ENCODE data around the gene ZNF397. TPM values are rescaled to one million over a fixed set of nuclear protein-coding genes. Genes with fewer than 3 reads are reported as not detected.

The ZNF397 gene
- polyA plus RNA-seq, 1 donor from 2014 or later = 58.7 TPM

GRCh38 chr18:35291166-35291565 lies 50.3 kb downstream of the ZNF397 start:
- Histone ChIP-seq H2AFZ (ENCODE audit: low read depth, low read length) (no peak overlapping the region), H3K36me3 (ENCODE audit: insufficient read depth, low read length) (no peaks in the 10 kb centered on the region), H3F3A (ENCODE audit: insufficient read depth, low read length, poor library complexity, severe bottlenecking) (no peaks in the 10 kb centered on the region), H3K79me2 (replicated peaks; ENCODE audit: insufficient read depth, low read length) (peaks cover 39% of the 10 kb centered on the region), H3K27ac (ENCODE audit: low read length) (peak overlapping the region; percentile 88), H3K9me2 (ENCODE audit: insufficient read depth, low read length) (no peaks in the 10 kb centered on the region), H3K4me2 (ENCODE audit: low read length) (peak overlapping the region; percentile 70), H3K9me3 (ENCODE audit: low read length) (no peaks in the 10 kb centered on the region), H3K4me3 (ENCODE audit: low read length) (peak overlapping the region; percentile 76), H4K20me1 (ENCODE audit: insufficient read depth) (no peaks in the 10 kb centered on the region), H3K9ac (ENCODE audit: low read length) (peak overlapping the region; percentile 91), H3K27me3 (ENCODE audit: insufficient read depth, low read depth, low read length) (no peaks in the 10 kb centered on the region)
- TF ChIP-seq TAF1 (IDR thresholded peaks at IDR 0.05; ENCODE audit: low read depth) (no peak), EP300 (conservative IDR thresholded peaks at IDR 0.05; ENCODE audit: poor library complexity, severe bottlenecking) (no peak), SMC3 (conservative IDR thresholded peaks at IDR 0.05; ENCODE audit: poor library complexity) (no peak), POLR2AphosphoS5 (IDR thresholded peaks at IDR 0.05) (no peak), MXI1 (conservative IDR thresholded peaks at IDR 0.05; ENCODE audit: poor library complexity, severe bottlenecking) (no peak), RAD21 (conservative IDR thresholded peaks at IDR 0.05) (no peak), EZH2 (IDR thresholded peaks at IDR 0.05; ENCODE audit: borderline replicate concordance, insufficient read depth, low read length, poor library complexity, severe bottlenecking) (no peak)
- TF ChIP-seq, protein P1, sequence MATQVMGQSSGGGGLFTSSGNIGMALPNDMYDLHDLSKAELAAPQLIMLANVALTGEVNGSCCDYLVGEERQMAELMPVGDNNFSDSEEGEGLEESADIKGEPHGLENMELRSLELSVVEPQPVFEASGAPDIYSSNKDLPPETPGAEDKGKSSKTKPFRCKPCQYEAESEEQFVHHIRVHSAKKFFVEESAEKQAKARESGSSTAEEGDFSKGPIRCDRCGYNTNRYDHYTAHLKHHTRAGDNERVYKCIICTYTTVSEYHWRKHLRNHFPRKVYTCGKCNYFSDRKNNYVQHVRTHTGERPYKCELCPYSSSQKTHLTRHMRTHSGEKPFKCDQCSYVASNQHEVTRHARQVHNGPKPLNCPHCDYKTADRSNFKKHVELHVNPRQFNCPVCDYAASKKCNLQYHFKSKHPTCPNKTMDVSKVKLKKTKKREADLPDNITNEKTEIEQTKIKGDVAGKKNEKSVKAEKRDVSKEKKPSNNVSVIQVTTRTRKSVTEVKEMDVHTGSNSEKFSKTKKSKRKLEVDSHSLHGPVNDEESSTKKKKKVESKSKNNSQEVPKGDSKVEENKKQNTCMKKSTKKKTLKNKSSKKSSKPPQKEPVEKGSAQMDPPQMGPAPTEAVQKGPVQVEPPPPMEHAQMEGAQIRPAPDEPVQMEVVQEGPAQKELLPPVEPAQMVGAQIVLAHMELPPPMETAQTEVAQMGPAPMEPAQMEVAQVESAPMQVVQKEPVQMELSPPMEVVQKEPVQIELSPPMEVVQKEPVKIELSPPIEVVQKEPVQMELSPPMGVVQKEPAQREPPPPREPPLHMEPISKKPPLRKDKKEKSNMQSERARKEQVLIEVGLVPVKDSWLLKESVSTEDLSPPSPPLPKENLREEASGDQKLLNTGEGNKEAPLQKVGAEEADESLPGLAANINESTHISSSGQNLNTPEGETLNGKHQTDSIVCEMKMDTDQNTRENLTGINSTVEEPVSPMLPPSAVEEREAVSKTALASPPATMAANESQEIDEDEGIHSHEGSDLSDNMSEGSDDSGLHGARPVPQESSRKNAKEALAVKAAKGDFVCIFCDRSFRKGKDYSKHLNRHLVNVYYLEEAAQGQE (IDR thresholded peaks at IDR 0.05; ENCODE audit: borderline replicate concordance) = no peak
- TF ChIP-seq, protein P2, sequence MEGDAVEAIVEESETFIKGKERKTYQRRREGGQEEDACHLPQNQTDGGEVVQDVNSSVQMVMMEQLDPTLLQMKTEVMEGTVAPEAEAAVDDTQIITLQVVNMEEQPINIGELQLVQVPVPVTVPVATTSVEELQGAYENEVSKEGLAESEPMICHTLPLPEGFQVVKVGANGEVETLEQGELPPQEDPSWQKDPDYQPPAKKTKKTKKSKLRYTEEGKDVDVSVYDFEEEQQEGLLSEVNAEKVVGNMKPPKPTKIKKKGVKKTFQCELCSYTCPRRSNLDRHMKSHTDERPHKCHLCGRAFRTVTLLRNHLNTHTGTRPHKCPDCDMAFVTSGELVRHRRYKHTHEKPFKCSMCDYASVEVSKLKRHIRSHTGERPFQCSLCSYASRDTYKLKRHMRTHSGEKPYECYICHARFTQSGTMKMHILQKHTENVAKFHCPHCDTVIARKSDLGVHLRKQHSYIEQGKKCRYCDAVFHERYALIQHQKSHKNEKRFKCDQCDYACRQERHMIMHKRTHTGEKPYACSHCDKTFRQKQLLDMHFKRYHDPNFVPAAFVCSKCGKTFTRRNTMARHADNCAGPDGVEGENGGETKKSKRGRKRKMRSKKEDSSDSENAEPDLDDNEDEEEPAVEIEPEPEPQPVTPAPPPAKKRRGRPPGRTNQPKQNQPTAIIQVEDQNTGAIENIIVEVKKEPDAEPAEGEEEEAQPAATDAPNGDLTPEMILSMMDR (IDR thresholded peaks at IDR 0.05; ENCODE audit: poor library complexity, severe bottlenecking) = no peak

DNA sequence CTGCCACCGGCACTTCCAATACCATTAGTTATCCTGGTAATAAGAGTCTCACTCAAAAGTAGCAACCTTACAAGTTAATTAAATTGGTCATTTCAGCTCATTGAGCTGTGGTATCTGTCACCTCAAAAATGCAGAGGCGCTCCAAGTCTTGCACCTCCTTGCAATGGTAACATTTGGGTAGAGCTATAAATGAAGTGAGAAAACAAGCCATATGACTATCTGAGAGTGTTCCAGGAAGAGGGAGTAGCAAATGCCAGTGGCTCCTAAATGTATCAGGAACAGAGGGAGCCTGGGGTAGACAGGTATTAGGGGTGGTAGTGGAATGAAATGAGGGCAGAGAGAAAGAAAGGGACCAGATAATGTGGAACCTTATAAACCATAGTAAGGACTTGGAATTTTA lies 55.2 kb downstream of the ZNF397 start:
- TF ChIP-seq RAD21 (conservative IDR thresholded peaks at IDR 0.05) = no peak
- TF ChIP-seq, protein P1 (IDR thresholded peaks at IDR 0.05; ENCODE audit: borderline replicate concordance) = no peak
- no peak for TF ChIP-seq MXI1 (conservative IDR thresholded peaks at IDR 0.05; ENCODE audit: poor library complexity, severe bottlenecking)
- no peak for TF ChIP-seq EP300 (conservative IDR thresholded peaks at IDR 0.05; ENCODE audit: poor library complexity, severe bottlenecking)
- Histone ChIP-seq H3K9ac (ENCODE audit: low read length) (no peak overlapping the region), H3K9me2 (ENCODE audit: insufficient read depth, low read length) (no peaks in the 10 kb centered on the region), H2AFZ (ENCODE audit: low read depth, low read length) (no peak overlapping the region), H3K4me2 (ENCODE audit: low read length) (no peak overlapping the region), H4K20me1 (ENCODE audit: insufficient read depth) (no peaks in the 10 kb centered on the region), H3K79me2 (replicated peaks; ENCODE audit: insufficient read depth, low read length) (peaks cover 23% of the 10 kb centered on the region), H3K27me3 (ENCODE audit: insufficient read depth, low read depth, low read length) (no peaks in the 10 kb centered on the region), H3K36me3 (ENCODE audit: insufficient read depth, low read length) (peaks cover 5% of the 10 kb centered on the region), H3K9me3 (ENCODE audit: low read length) (no peaks in the 10 kb centered on the region), H3K4me3 (ENCODE audit: low read length) (no peak overlapping the region), H3K27ac (ENCODE audit: low read length) (no peak overlapping the region), H3F3A (ENCODE audit: insufficient read depth, low read length, poor library complexity, severe bottlenecking) (no peaks in the 10 kb centered on the region)

Measured in neural cell (in vitro differentiated cells).